HL-60/S4 (cell line): ENCODE results near the gene STAP2.
"Not testable (repeated sequence)": the region's sequence is repeated elsewhere in the genome, so short reads cannot be mapped to it uniquely, and the experiment has no call there.

Experiments used
- in situ Hi-C: fragments of 300-500 bp; cut with MboI; formaldehyde crosslinking; loops from 2 replicates; pipeline ENCODE4 v1.14.3; 2022; ENCODE audit warnings: low sequenced_read_pairs

The STAP2 gene

GRCh38 chr19:4303819-4304537, 34.6 kb downstream of the STAP2 start:
- in situ Hi-C loops = no loop called here

DNA sequence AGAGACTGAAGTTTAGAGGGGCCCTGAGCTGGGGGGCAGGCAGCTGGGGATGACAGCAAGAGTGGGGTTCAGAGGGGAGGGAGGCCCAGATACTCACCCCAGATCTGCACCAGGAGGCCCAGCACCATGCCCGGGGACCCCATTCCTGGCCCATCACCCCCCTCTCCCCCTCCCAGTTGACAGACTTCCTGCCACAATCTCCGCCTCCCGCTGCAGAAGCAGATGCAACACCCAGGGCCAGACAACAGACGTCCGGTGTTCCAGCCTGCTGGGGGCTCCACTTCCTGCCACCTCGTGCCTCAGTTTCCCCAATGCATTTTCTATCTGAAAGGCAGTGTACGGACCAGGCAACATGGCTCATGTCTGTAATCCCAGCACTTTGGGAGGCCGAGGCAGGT, 36.4 kb downstream of the STAP2 start, which contains the start of gene TMIGD2:
Gene TMIGD2 (minus strand): TSS at position 147 of the 398 bp plus-strand sequence. CDS start 4 bp downstream, at position 143.
- in situ Hi-C loops = no loop called here

DNA sequence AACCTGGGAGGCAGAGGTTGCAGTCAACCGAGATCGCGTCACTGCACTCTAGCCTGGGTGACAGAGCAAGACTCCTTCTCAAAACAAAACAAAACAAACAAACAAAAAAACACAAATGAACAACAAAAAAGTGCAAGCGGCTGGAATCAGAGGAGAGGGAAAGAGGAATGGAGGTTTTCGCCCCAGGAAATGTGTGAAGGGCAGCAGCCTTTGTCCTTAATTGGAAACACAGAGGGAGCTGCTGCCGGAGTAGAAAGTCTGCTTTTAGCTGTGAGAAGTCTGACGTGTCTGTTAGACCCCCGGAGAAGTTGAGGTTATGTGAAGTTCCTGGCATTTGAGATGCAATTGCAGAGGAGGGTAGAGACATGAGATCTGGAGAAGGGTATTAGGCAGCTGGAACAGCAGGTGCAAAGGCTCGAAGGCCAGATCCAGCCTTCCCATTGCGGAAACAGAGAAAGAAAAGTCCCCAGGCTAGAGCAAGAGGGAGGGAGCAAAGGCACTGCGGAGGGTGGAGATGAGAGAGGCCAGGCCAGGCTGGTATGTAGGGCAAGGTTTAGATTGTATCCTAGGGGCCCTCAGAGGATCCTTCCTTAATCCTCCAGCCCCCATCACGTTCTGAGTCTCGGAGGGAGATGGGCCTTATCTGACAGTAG, 36.9 kb downstream of the STAP2 start:
- in situ Hi-C loops = no loop called here

DNA sequence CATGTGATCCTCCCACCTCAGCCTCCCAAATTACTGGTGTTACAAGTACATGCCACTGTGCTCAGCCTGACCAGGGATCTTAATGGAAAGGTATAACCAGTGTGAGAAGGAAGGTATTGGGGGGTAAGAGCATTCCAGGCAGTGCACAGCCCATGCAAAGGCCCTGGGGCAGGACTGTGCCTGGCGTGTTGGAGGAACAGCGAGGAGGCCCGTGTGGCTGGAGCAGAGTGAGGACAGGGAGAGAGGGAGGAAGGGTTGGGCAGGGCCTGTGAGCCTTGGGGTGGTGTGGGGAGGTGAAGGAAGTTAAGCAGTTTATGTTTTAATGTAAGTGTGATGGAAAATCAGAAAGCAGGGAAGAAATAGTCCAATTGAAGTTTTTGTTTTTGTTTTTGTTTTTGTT, 38.0 kb downstream of the STAP2 start:
- in situ Hi-C loops = no loop called here

DNA sequence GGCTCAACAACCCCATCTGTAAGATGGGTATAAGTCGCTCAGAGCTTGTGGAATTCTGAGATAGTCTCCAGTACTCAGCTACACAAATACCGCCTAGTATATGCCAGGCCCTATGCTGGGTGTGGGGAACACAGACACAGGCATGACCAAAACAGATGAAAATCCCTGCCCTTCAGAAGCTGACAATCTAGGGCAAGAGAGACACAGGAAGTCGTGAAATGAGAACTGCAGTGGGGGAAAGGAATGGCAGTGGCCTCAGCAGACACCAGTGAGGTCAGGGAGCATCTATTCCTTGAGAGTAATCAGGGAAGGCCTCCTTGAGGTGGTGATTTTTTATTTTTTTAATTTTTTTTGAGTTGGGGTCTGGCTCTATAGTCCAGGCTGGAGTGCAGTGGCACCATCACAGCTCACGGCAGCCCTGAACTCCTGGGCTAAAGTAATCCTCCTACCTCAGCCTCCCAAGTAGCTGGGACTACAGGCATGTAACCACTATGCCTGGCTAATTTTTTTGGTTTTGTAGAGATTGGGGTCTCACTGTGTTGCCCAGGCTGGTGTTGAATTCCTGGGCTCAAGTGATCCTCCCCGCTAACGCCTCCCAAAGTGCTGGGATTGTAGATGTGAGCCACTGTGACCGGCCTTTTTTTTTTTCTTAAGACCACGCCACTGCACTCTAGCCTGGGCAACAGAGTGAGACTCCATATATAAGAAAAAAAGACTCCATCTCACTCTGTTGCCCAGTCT, 39.6 kb downstream of the STAP2 start:
- in situ Hi-C loops = no loop called here

DNA sequence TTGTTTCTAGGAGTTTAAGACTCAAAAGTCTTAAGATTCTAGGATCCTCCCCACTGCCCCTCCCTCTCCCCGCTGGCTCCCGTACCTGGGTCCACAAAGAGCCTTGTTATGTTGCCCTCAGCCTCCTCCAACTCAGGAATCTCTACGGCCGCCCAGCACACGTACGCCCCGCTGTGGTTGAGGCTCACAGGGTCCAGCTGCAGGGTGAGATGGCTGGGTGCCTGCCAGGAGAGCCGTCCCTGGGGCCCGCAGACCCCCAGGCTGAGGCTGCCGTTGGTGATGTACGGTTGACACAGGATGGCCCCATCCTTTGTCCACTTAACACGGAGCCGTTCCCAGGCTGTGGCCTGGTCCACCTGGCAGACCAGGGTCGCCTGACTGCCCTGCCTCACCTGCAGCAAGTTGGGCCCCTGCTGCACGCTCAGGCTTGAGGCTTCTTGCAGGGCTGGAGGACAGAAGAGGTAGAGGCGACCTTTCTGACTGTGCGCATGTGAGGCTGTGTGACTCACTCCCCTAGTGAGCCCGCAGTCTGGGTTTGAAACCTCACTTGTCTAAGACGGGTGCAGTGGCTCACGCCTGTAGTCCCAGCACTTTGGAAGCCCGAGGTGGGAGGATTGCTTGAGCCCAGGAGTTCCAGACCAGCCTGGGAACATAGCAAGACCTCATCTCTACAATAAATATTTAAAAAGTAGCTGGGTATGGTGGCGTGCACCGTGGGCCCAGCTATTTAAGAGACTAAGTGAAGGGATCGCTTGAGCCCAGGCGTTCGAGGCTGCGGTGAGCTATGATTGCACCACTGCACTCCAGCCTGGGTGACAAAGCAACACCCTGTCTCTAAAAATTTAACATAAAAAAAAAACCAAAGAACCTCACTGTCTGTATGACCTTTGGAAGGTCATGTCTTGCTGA, 40.5 kb downstream of the STAP2 start:
- in situ Hi-C loops = no loop called here

- in situ Hi-C loops = no loop called here
These were observed 42.5 kb downstream of the STAP2 start for GRCh38 chr19:4295972-4296771.

DNA sequence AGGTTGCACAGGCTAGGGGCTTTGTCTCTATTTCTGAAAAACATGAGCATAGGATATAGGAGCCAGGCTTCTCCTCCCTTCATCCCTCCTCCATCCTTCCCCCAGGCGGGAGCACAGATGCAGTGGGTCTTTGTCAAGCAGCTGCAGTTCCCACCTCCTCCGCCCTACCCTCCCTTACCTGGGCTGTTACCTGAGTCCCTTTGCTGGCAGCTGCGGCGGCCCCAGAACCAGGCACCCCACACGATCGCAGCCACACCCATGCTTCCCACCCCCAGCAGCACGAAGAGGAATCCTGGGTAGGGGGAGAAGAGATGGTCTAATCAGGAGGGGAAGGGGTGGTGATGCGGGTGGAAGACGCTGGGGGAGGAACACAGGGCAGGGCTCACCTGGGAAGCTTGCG, 44.2 kb downstream of the STAP2 start:
- in situ Hi-C loops = no loop called here

DNA sequence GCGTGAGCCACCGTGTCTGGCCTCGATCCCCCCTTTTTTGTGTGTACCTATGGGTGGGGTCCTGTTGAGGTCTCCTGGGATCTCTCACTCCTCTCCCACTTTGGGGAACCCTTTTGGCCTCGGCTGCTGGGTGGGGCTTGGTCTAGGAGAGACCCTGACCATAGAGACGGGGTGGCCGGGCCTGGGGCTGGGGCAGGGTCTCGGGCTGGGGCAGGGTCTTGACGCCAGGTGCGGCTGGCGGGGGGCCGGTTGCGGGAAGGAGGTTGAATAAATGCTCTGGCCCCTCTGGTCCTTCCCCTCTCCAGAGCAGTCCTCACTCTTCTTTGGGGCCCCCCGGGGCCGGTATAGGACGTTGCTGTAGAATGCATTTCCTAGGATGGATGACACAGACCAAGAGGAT, 46.1 kb downstream of the STAP2 start:
- in situ Hi-C loops = no loop called here

DNA sequence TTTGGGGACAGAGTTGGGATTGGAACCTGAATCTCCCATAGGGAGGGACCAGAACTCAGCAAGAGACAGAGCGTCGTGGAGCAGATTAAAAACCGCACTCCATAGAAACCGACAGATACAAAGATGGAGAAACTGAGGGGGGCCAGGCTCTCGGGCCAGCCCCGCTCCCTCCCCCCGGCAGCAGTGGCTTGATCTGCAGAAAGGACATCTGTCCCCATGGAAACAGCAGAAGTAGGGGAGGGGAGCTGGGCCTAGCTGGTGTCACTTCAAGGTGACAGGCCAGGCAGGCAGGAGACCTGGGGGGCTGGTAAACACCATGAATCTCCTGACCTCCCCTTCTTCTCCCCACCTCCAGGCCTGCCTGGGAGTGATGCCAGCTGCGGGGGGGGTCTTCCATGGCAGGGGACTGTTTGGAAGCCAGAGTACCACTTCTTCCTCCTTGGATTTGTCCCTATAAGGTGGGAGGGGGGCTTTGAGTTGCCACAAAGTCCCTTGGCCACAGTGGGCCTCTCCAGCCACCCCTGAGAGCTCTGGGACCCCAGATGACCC, 47.4 kb downstream of the STAP2 start:
- in situ Hi-C loops = no loop called here

DNA sequence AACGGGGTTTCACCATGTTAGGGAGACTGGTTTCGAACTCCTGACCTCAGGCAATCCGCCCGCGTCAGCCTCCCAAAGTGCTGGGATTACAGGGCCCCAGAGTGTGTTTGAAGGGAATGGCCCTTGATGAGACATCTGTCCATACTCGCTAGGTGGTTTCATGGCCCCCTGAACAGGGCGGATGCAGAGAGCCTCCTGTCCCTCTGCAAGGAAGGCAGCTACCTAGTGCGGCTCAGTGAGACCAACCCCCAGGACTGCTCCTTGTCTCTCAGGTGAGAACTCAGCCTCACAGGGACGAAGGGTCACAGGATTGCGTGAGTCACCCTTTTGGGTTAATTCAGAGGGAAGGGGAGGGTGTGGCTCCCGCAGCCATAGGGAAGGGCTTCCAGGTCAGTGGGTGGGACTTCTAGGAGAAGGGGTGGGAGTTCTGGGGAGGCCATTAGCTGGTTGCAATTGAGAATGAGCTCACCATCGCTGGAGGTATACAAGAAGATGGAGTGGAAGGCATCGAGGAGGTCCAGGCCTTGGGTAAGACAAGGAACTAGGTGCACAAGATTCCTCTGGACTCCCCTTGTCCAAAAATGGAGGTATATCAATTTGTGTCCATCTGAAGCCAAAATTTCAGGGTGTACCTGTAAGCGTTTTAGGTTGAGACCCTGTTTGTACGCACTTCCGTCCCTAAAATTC, 50.4 kb downstream of the STAP2 start:
- in situ Hi-C loops = no loop called here

DNA sequence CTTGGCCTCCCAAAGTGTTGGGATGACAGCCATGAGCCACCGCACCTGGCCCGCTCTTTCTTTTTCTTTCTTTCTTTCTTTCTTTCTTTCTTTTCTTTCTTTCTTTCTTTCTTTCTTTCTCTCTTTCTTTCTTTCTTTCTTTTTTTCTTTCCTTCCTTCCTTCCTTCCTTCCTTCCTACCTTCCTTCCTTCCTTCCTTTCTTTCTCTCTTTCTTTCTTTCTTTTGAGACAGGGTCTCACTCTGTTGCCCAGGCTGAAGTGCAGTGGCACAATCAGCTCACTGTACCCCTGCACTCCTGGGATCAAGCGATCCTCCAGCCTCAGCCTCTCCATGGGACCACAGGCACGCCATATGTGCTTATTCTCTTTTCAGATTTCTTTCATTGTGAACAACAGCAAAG, 52.5 kb downstream of the STAP2 start:
- in situ Hi-C loops = not testable (repeated sequence)

DNA sequence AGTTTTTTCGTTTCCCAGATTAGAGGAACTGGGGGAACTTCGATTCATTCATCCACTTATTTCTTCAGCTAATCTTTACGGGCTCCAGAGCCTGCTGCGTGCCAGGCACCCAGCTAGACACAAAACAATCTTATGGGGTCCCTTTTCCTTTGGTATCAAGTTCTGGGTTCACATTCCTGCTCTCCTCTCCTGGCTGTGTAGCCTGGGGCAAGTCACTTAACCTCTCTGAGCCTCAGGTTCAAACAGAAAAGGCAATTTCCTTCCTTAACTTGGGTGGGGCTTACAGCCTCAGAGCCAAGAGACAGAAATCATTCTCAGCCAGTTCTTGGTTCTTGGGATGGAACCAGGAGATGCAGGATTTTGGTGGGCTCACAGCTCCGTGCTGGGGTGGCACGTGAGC, 53.7 kb downstream of the STAP2 start:
- in situ Hi-C loops = no loop called here

DNA sequence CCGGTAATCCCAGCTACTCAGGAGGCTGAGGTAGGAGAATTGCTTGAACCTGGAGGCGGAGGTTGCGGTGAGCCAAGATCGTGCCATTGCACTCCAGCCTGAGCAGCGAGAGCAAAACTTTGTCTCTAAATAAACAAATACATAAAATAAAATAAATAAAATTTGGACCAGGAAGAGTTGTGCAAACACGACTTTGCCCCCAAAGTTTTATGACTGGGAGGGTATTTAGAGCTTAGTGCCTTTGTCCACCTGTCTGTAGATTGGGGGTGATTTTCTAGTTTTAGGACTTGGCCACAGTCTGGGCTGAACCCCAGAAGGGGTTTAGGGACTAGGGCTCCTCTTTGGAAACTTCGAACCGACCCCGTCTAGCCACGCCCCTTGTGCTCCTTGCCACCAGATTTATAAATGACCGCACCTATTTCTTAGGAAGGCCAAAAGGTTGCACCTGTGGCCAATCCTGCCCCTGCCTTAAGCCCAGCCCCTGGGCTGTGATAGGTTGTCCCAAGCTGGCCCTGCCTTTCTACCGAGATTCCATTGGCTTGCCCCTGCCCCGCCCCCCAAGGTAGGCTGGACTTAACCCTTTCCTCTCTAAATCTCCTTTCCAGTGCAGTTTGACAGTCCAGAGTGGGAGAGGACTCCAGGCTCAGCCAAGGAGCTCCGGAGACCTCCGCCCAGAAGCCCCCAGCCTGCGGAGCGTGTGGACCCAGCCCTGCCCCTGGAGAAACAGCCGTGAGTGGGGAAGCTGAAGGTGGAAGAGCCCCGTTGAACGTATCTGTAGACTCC, 54.3 kb downstream of the STAP2 start:
- in situ Hi-C loops = no loop called here

- in situ Hi-C loops = no loop called here
These were observed 58.9 kb downstream of the STAP2 start for GRCh38 chr19:4279530-4280422.

DNA sequence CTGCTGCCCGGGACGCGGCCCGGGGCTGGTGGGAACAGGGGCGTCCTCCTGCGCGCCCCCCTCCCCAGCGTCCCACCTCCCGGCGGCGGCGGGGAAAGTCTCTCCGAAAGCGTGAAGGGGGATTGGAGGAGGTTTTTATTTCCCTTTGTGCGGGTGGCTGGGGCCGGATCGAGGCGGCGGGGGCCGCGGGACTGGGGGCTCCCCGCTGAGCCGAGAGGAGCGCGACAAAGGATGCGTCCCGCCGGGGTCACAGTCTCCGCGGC, 59.4 kb downstream of the STAP2 start:
- in situ Hi-C loops = no loop called here

DNA sequence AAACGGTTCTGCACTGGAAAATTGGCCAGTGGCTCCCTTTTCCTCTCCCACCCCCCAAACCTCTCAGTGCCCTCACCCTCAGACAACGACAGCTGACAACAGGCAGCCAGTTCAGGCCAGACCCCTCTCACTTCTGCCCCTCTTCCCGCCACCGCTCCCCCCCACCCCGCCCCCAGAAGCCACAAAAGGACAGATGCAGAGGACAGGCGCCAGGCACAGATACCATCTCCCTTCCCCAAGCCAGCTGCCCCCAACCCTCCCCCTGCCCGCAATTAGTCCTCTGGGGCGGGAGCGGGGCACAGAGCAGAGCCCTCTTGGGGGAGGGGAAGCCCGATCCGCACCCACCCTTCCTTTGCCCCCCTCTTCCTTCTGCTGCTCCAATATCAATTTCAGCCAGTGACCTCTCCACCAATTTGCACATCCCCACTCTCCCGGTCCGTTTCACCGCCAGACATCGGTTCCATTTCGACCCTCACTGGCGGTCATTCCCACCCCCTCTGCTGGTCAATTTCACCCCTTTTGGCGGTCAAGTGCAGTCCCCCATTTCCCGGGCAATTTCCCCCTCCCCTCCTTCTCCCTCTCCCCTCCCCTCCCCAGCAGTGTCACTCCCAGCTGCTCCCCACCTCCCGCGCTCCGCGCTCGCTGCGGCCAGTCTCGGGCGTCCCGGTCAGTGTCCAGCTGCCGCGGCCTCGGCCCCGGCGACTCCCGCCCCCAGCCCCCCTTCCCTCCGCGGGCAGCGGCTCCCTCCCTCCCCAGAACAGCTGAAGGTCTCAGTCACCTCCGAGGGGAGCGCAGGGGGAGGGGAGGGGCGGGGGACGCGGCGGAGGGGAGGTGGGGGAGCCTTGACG, 60.0 kb downstream of the STAP2 start, which contains the start of gene SHD:
Gene SHD (plus strand): TSS at position 848 of the 848 bp plus-strand sequence. CDS start 798 bp downstream, outside the sequence.
- in situ Hi-C loops = no loop called here
